Measurements from ENCODE around the gene RBMS1.

- TF ChIP-seq CTCF (IDR thresholded peaks at IDR 0.05; ENCODE audit: poor library complexity, severe bottlenecking), result no peak
- TF ChIP-seq RAD21 (conservative IDR thresholded peaks at IDR 0.05), result no peak
- no peak for TF ChIP-seq REST (IDR thresholded peaks at IDR 0.05; ENCODE audit: borderline replicate concordance)
- no peak for TF ChIP-seq POLR2AphosphoS5 (IDR thresholded peaks at IDR 0.05)
- TF ChIP-seq EP300 (conservative IDR thresholded peaks at IDR 0.05; ENCODE audit: poor library complexity, severe bottlenecking), result no peak
- no peak for TF ChIP-seq EZH2 (IDR thresholded peaks at IDR 0.05; ENCODE audit: borderline replicate concordance, insufficient read depth, low read length, poor library complexity, severe bottlenecking)
- no peak for TF ChIP-seq TAF1 (IDR thresholded peaks at IDR 0.05; ENCODE audit: low read depth)
- no peak for TF ChIP-seq SMC3 (conservative IDR thresholded peaks at IDR 0.05; ENCODE audit: poor library complexity)
Observed at GRCh38 chr2:160453111-160453820, 40.3 kb downstream of the RBMS1 start.

Measured in neural cell (in vitro differentiated cells).